ENCODE data around the gene RAD51B.

Gene RAD51B

GRCh38 chr14:68008491-68008890 is 188.9 kb downstream of the RAD51B start:
- DNase-seq: no peak
- Histone ChIP-seq H3K9me3 (no peaks in the 10 kb centered on the region), H3K27me3 (peaks cover 10% of the 10 kb centered on the region), H3K4me3 (ENCODE audit: low read depth, low read length) (no peak overlapping the region), H3K4me1 (no peaks in the 10 kb centered on the region), H3K36me3 (no peaks in the 10 kb centered on the region)
- TF ChIP-seq, protein P1, sequence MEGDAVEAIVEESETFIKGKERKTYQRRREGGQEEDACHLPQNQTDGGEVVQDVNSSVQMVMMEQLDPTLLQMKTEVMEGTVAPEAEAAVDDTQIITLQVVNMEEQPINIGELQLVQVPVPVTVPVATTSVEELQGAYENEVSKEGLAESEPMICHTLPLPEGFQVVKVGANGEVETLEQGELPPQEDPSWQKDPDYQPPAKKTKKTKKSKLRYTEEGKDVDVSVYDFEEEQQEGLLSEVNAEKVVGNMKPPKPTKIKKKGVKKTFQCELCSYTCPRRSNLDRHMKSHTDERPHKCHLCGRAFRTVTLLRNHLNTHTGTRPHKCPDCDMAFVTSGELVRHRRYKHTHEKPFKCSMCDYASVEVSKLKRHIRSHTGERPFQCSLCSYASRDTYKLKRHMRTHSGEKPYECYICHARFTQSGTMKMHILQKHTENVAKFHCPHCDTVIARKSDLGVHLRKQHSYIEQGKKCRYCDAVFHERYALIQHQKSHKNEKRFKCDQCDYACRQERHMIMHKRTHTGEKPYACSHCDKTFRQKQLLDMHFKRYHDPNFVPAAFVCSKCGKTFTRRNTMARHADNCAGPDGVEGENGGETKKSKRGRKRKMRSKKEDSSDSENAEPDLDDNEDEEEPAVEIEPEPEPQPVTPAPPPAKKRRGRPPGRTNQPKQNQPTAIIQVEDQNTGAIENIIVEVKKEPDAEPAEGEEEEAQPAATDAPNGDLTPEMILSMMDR (IDR thresholded peaks at IDR 0.05; ENCODE audit: low read depth, low read length): no peak

- no peaks in the 10 kb centered on the region for H3K9me3 ChIP-seq
- no peak overlapping the region for H3K4me3 ChIP-seq (ENCODE audit: low read depth, low read length)
- no peaks in the 10 kb centered on the region for H3K36me3 ChIP-seq
- H3K27me3 ChIP-seq: peaks cover 10% of the 10 kb centered on the region
- no peaks in the 10 kb centered on the region for H3K4me1 ChIP-seq
- TF ChIP-seq, protein P1 (IDR thresholded peaks at IDR 0.05; ENCODE audit: low read depth, low read length): no peak
- DNase-seq: no peak
These were observed 191.9 kb downstream of the RAD51B start for GRCh38 chr14:68011406-68012028.

DNA sequence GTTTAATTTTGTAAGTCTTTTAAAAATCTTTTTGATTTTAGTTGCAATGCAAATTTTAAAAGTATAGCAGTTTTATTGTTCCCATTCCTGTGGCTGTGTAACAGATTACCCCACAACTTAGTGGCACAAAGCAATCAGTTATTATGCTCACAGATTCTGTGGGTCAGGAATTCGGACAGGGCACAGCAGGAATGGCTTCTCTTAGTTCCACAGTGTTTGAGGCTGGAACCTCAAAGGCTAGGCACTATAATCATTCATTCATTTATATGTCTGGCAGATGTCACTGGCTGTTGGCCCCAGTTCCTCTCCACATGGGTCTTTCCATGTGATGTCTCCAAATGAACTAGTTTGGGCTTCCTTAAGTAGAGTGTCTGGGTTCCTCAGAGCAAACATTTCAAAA is 193.3 kb downstream of the RAD51B start:
- TF ChIP-seq, protein P1 (IDR thresholded peaks at IDR 0.05; ENCODE audit: low read depth, low read length): no peak
- Histone ChIP-seq H3K4me3 (ENCODE audit: low read depth, low read length) (no peak overlapping the region), H3K4me1 (no peaks in the 10 kb centered on the region), H3K9me3 (no peaks in the 10 kb centered on the region), H3K36me3 (no peaks in the 10 kb centered on the region), H3K27me3 (peaks cover 10% of the 10 kb centered on the region)
- DNase-seq: no peak

GRCh38 chr14:68013326-68013725 is 193.7 kb downstream of the RAD51B start:
- H3K9me3 ChIP-seq: no peaks in the 10 kb centered on the region
- TF ChIP-seq, protein P1 (IDR thresholded peaks at IDR 0.05; ENCODE audit: low read depth, low read length): no peak
- H3K4me3 ChIP-seq (ENCODE audit: low read depth, low read length): no peak overlapping the region
- no peak for DNase-seq
- H3K4me1 ChIP-seq: no peaks in the 10 kb centered on the region
- peaks cover 10% of the 10 kb centered on the region for H3K27me3 ChIP-seq
- H3K36me3 ChIP-seq: no peaks in the 10 kb centered on the region

DNA sequence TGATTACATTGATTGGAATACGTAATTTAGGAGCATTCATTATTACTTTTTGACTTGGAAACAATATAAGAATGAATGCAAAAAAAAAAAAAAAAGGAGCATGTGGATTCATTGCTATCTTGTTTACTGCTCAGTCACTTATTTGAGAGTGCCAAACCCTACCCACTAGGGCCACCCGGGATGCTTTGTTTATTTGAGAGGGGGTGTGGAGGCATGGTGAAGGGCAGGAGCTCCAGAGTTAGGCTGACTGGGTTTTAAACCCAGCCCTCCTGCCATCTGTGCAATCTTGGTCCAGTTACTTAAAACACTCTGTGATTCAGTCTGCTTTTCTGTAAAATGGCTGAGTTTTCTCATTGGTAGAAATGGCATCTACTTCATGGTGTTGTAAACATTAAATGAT is 195.2 kb downstream of the RAD51B start:
- DNase-seq: no peak
- TF ChIP-seq, protein P1 (IDR thresholded peaks at IDR 0.05; ENCODE audit: low read depth, low read length): no peak
- Histone ChIP-seq H3K9me3 (no peaks in the 10 kb centered on the region), H3K4me1 (no peaks in the 10 kb centered on the region), H3K4me3 (ENCODE audit: low read depth, low read length) (no peak overlapping the region), H3K27me3 (peaks cover 6% of the 10 kb centered on the region; the same call in 1 of the 2 replicates), H3K36me3 (no peaks in the 10 kb centered on the region)

- 0 out of 2 replicates have a peak, but pooled peaks cover 6% of the 10 kb centered on the region for H3K27me3 ChIP-seq
- no peaks in the 10 kb centered on the region for H3K4me1 ChIP-seq
- H3K9me3 ChIP-seq: no peaks in the 10 kb centered on the region
- H3K4me3 ChIP-seq (ENCODE audit: low read depth, low read length): no peak overlapping the region
- DNase-seq: no peak
- TF ChIP-seq, protein P1 (IDR thresholded peaks at IDR 0.05; ENCODE audit: low read depth, low read length): no peak
- H3K36me3 ChIP-seq: no peaks in the 10 kb centered on the region
These were observed 196.0 kb downstream of the RAD51B start for GRCh38 chr14:68015356-68016254.

Data from BE2C (cell line).